ENCODE results near the gene TSPAN3.
A peak's percentile ranks its signal among the peaks of the same experiment; 100 is the strongest.

Gene TSPAN3

GRCh38 chr15:77033729-77034671 is 36.9 kb downstream of the TSPAN3 start:
- DNase-seq (ENCODE audit: low spot score), result no peak

DNA sequence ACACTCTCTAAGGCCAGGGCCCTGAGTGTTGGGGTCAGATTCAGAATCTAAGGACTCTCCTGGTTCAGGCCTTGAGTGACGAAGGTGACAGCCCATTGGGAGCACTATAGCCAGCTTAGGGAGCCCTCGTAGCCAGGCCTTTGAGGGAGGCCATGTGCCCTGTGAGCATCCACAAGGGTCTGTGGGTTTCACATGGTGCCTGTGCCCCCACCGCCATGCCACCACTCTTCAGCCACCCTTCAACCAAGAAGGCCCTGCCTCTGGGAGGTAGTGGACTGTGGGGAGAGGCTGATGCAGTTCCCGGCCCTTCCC is 37.5 kb downstream of the TSPAN3 start:
- no peak for DNase-seq (ENCODE audit: low spot score)

DNA sequence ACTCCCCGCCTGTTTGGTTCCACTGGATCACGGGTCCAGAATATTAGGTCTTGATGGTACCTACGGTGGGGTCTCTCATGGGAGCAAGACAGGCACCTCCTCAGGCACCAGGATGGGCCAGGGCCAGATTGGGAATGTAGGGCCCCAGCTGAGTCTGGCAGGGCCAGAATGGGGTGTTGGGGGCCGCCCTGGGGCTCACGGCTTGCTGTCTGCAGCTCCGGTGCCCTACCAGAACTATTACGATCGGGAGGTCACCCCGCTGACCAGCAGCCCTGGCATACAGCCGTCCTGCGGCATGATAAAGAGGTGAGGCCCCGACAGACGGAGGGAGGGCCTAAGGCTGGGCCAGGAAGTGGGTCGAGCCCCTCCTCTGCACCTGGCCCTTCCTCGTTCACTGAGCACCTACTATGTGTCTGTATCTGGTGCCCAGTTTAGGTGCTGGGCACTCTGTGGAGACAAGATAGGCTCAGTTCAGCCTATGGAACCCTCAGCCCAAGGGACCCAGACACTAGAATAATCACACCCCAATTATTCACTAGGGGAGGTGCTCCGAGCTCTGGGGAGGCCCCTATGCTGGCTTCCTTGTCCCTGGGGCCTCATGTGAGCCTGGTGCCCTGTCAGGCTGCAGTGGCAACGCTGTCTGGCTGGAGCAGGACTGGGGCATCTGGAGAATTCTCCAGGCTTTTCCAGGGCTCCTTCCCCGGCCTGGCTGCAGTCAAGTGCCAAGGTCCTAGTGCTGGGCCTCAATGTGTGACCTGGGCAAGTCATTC is 38.1 kb downstream of the TSPAN3 start:
- DNase-seq (ENCODE audit: low spot score), result no peak

- no peak for DNase-seq (ENCODE audit: low spot score)
These were observed 38.8 kb downstream of the TSPAN3 start for GRCh38 chr15:77032052-77032646.

- DNase-seq (ENCODE audit: low spot score), result no peak
These were observed 39.4 kb downstream of the TSPAN3 start for GRCh38 chr15:77031376-77032050.

DNA sequence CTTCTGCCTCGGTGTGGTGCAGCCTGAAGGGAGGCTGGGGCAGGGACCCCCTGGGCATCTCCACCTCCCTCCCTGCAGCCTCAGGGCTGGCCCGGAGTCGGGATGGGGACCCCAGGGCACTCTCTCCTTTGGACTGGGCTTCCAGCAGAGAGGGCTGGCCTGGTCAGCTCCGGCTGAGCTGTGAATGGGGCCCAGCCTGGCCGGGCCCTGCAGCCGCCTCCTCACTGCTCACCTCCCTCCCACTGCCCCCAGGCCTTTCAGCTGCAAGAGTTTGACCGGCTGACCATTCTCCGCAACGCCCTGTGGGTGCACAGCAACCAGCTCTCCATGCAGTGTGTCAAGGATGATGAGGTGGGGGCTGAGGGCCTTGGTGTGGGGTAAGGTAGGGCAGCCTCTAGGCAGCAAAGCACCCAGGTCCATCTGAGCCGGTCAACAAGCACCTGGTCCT is 40.0 kb downstream of the TSPAN3 start:
- no peak for DNase-seq (ENCODE audit: low spot score)

- DNase-seq (ENCODE audit: low spot score), result no peak
These were observed 40.6 kb downstream of the TSPAN3 start for GRCh38 chr15:77030048-77030927.

- DNase-seq (ENCODE audit: low spot score), result no peak
These were observed 41.5 kb downstream of the TSPAN3 start for GRCh38 chr15:77029166-77030047.

DNA sequence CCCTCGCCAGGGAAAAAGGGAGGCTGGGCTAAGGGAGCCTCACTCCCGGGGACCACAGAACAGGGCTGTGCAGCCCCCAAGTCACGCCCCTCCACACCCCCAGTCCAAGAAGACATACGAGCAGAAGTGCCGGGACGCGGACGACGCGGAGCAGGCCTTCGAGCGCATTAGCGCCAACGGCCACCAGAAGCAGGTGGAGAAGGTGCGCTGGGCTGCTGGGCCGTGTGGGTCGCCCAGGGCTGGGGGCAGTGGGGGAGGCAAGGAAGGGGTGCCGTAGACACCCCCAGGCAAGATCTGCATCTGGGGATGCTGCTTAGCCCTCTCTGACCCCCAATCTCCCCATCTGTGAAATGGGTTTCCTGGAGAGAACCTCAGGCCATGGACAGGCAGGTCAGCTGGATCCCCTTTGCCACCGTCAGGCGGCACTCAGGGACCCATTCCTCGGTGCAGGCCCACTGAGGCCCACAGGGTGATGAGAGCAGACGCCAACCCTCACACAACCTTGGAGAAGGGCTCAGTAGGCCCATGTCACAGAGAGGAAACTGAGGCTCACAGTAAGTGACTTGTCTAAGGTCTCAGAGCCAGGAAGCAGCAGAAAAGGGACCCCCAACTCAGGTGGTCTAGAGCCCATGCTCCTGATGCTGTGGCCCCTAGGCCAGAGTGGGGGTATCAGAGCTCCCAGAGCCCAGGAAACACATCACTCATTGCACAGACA is 42.3 kb downstream of the TSPAN3 start:
- DNase-seq (ENCODE audit: low spot score), result no peak

DNA sequence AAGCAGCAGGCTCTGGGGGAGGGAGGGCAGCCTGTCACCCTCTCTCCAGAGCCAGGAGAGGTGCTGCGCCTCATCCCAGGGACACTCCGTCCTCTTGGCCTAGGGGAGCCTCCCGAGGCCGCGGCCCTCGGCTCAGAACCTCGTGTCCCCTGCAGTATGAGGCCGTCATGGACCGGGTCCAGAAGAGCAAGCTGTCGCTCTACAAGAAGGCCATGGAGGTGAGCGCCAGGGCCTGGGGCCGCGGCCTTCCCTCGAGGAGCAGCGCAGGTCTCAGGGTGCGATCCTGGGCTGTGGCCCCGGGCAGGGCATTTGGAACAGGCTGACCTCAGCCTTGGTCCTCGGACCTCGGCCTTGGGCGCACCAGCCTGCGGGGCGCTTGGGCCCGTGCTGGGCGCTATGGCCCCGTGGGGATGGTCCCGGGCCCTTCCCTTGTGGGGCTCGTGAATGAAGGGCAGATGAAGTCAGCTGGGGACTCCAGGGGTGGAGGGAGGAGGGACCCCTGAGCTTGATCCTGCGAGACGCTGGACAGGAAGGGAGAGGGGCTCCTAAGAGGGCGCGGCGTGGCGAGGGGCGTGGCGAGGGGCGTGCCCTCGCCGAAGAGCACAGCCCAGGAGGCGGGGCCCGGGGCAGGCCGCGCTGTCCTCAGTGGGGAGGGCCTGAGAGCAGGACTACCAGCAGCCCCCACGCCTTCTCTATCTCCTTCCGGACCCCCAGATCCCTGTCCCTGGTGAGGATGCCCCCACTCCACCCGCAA is 43.0 kb downstream of the TSPAN3 start:
- no peak for DNase-seq (ENCODE audit: low spot score)

- DNase-seq (ENCODE audit: low spot score), result no peak
These were observed 43.7 kb downstream of the TSPAN3 start for GRCh38 chr15:77027111-77027696.

- DNase-seq (ENCODE audit: low spot score), result no peak
These were observed 44.3 kb downstream of the TSPAN3 start for GRCh38 chr15:77026501-77027110.

- no peak for DNase-seq (ENCODE audit: low spot score)
These were observed 44.9 kb downstream of the TSPAN3 start for GRCh38 chr15:77025941-77026411.

- no peak for DNase-seq (ENCODE audit: low spot score)
These were observed 45.6 kb downstream of the TSPAN3 start for GRCh38 chr15:77025083-77025901.

GRCh38 chr15:77024273-77025082 is 46.4 kb downstream of the TSPAN3 start:
- peak; percentile 97 for DNase-seq (ENCODE audit: low spot score)
